Lower leg skin (tissue), 4 donors: ENCODE measurements around the gene TLE4. TPM values are rescaled to one million over a fixed set of nuclear protein-coding genes. Genes with fewer than 3 reads are reported as not detected.
"Not testable (repeated sequence)": the region's sequence is repeated elsewhere in the genome, so short reads cannot be mapped to it uniquely, and the experiment has no call there.

Source experiments
- DNase-seq, 2 donors: peaks; one replicate each; pipeline ENCODE4 v3.0.0-alpha.2; 2019; ENCODE audit warnings: low spot score in 2 of 2
- H3K4me3 ChIP-seq: fragments of 200-600 bp; sonication (generic); 2 replicates; pipeline ENCODE4 v1.5.1; 2017; ENCODE audit warnings: mild to moderate bottlenecking, low read depth; ENCODE audit not compliant: poor library complexity, severe bottlenecking
- POLR2A ChIP-seq, 2 donors: fragments of 450-650 bp; IDR thresholded peaks; one replicate each; pipeline ENCODE4 v1.6.1; 2016 to 2017; ENCODE audit warnings: antibody characterized with exemption in 2 of 2, mild to moderate bottlenecking in 1 of 2, moderate library complexity in 1 of 2
- WGBS, 2 donors: methylation state at CpG; one replicate each; pipeline ENCODE4 v1.1.5; 2018; 5-methylcytosine and 5-hydroxymethylcytosine counted together
- intact Hi-C: fragments of 100-400 bp; cut with DNase I; formaldehyde crosslinking; loops from one replicate; pipeline ENCODE4 v1.15.0; 2023; ENCODE audit warnings: low total_unique reads
- total RNA-seq, 4 donors: library from RNA; depleted of rRNA; stranded (reverse); fragments of >200 nt; gene quantifications; one replicate each; pipeline ENCODE4 v1.1.0, GENCODE V29; 2016
- TF ChIP-seq, protein P1 (sequence below), 3 donors: fragments of 450-650 bp; IDR thresholded peaks; one replicate each; pipeline ENCODE4 v1.5.1; 2016; ENCODE audit warnings: antibody characterized with exemption in 3 of 3, mild to moderate bottlenecking in 3 of 3, moderate library complexity in 2 of 3

TLE4 gene
- total RNA-seq, 4 donors from 2014 or later: 46.8 to 97.9 (median 54.1) TPM

DNA sequence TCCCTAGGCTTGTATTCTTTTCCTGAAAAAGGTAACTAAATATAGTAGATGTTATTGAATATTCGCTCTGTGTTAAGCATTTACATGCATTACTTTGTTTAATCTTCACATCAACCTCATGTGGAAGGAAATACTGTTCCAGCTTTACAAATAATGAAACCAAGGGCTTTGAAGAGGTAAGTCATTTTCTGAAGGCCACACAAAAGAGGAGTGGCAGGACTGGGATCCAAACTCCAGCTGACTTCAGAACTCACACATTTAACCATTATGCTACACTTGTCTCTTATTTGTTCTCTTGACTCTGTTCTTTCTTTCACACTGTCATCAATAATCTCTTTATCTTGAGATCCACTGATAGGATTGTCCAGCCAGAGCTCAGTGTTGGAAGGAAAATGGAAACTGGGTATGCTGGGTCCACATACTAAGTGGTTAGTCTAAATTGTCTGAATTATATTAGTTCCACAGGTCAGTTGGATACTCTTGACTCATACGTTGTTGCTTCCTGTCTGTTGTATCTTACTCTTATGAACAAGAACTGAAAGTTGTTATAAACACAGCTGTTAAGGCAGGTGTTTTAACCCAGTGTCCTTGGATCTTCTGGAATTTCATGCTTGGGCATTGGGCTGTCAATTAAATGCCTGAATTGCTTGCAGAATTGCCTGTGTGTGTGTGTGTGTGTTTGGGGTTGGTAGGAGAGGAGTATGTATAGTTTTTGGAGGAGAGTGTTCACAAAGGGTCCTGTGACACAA is 65.6 kb downstream of the TLE4 start:
- 89% methylated on average over 2 of the region's 2 CpGs for WGBS, 2 donors
- DNase-seq: no peak
- no peak overlapping the region for H3K4me3 ChIP-seq
- no peak for TF ChIP-seq POLR2A (IDR thresholded peaks at IDR 0.05)
- TF ChIP-seq, protein P1, sequence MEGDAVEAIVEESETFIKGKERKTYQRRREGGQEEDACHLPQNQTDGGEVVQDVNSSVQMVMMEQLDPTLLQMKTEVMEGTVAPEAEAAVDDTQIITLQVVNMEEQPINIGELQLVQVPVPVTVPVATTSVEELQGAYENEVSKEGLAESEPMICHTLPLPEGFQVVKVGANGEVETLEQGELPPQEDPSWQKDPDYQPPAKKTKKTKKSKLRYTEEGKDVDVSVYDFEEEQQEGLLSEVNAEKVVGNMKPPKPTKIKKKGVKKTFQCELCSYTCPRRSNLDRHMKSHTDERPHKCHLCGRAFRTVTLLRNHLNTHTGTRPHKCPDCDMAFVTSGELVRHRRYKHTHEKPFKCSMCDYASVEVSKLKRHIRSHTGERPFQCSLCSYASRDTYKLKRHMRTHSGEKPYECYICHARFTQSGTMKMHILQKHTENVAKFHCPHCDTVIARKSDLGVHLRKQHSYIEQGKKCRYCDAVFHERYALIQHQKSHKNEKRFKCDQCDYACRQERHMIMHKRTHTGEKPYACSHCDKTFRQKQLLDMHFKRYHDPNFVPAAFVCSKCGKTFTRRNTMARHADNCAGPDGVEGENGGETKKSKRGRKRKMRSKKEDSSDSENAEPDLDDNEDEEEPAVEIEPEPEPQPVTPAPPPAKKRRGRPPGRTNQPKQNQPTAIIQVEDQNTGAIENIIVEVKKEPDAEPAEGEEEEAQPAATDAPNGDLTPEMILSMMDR (IDR thresholded peaks at IDR 0.05): no peak
- intact Hi-C loops: no loop called here

DNA sequence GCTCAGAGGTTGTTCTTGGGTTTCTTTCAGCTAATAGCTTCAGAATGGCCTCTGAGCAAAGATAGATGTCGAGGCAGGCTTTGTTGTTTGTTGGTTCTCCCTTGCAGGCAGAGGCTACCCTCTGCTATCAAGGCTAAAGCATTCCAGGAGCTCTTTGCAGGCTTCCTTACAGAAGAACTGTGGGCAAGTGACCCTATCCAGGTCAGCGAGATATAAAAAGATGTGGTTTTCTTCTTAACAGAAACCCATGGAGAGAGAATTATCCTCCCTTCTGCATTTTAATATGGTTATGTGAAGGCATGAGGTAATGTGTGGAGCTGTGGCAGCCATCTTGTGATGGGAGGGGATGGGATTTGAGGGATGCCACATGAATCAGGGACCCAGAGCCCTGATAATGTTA is 67.0 kb downstream of the TLE4 start:
- TF ChIP-seq POLR2A (IDR thresholded peaks at IDR 0.05): no peak
- TF ChIP-seq, protein P1 (IDR thresholded peaks at IDR 0.05): no peak
- no peak overlapping the region for H3K4me3 ChIP-seq
- intact Hi-C loops: no loop called here
- 94 to 95% methylated on average over 2 of the region's 2 CpGs for WGBS, 2 donors
- DNase-seq: no peak

DNA sequence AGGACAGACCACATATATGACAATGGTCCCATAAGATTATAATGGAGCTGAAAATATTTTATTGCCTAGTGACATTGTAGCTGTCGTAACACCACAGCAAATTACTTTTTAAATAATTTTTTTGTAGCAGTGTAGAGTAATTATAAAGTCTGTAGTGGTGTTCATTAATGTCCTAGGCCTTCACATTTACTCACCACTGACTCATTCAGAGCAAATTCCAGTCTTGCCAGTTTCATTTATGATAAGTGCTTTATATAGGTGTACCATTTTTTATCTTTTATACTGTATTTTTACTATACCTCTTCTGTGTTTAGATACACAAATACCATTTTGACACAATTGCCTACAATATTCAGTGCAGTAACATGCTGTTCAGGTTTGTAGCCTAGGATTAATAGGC is 67.6 kb downstream of the TLE4 start:
- 82 to 98% methylated on average over 1 of the region's 1 CpG for WGBS, 2 donors
- no peak for DNase-seq
- no peak overlapping the region for H3K4me3 ChIP-seq
- intact Hi-C loops: no loop called here
- TF ChIP-seq POLR2A (IDR thresholded peaks at IDR 0.05): no peak
- TF ChIP-seq, protein P1 (IDR thresholded peaks at IDR 0.05): no peak

DNA sequence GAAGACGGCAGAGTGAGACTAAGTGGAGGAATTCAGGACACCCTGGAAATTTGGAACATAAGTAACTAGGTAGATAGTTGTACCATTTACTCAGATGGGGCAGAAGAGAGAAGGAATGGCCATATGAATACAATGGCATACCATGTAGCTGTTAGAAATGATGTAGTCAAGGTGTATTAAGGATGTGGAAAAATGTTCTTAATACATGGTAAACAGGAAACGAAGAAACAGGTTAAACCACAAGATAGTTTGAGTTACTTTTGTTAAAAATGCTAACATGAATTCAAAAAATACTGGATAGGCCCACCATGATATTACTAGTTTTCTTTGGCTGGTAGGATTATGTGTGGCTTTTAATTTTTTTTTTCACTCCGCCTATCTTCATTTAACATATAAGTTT is 68.3 kb downstream of the TLE4 start:
- intact Hi-C loops, H3K4me3 ChIP-seq, DNase-seq: not testable (repeated sequence)
- WGBS, 2 donors: 96 to 97% methylated on average over 3 of the region's 3 CpGs

DNA sequence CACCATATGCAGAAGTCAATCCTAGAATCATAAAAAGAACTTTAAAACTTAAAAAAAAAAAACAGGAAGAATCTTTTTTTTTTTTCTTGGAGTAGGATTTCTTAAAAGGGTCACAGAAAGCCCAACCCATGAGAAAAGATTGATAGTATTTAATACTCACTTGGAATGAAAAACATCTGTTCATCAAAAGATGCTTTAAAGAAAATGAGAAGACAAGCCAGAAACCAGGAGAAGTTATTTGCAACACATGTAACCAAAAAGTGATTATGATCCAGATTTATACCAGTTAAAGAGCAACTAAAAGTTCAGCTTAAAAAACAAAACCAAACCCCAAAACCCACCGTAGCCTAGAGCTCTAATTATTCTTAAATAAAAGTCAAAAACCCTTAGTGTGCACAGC is 69.3 kb downstream of the TLE4 start:
- no peak for TF ChIP-seq POLR2A (IDR thresholded peaks at IDR 0.05)
- TF ChIP-seq, protein P1 (IDR thresholded peaks at IDR 0.05): no peak
- no peak for DNase-seq
- H3K4me3 ChIP-seq: no peak overlapping the region
- WGBS, 2 donors: 47 to 50% methylated on average over 1 of the region's 1 CpG
- intact Hi-C loops: no loop called here

DNA sequence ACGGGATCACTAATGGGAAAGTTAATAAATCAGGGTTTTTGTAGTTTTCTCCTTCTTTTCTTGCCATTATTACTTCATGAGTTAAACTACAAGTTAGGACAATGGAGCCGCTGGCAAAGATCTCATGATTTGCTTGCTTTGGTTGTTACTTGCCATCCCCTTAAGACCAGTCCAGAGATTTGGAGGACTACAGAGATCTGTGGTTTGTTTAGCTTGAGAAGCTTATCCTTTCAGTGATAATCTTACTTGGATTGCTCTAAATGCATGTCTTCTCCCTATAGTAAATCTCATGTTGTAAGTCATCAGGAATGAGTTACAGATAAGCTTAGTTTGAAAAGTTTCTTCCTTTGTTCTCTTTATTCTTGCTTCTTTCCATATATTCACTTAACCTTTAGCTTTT is 70.9 kb downstream of the TLE4 start:
- intact Hi-C loops: no loop called here
- DNase-seq: no peak
- no peak for TF ChIP-seq POLR2A (IDR thresholded peaks at IDR 0.05)
- TF ChIP-seq, protein P1 (IDR thresholded peaks at IDR 0.05): no peak
- H3K4me3 ChIP-seq: no peak overlapping the region
- WGBS, 2 donors: 91 to 92% methylated on average over 2 of the region's 2 CpGs
